ENCODE results near the gene SNCB. TPM values are rescaled to one million over a fixed set of nuclear protein-coding genes. Genes with fewer than 3 reads are reported as not detected.

SNCB gene
- total RNA-seq, 2 experiments from 2014 or later = not detected

GRCh38 chr5:176619569-176620332 lies 10.6 kb downstream of the SNCB start:
- ATAC-seq (ENCODE audit: poor library complexity) (no peak), DNase-seq (no peak)
- H3K27me3 ChIP-seq (ENCODE audit: control insufficient read depth in 1 of 2, insufficient read depth in 2 of 2, low read length in 2 of 2) = peaks cover 47 to 58% of the 10 kb centered on the region in 2 experiments
- H3K36me3 Mint-ChIP-seq (ENCODE audit: low read depth) = no peaks in the 10 kb centered on the region
- no peaks in the 10 kb centered on the region for H3K9me3 Mint-ChIP-seq
- H3K36me3 ChIP-seq (ENCODE audit: insufficient read depth, low read length) = no peaks in the 10 kb centered on the region
- ChIA-PET POLR2A (no interaction called here), CTCF (interaction anchor here (1.5 kb wide), 1 partner anchor 23 kb away, joined by 3 read pairs; no protein-coding TSS in a partner anchor)
- peaks cover 23% of the 10 kb centered on the region for H3K4me1 ChIP-seq (ENCODE audit: insufficient read depth, low read length)
- peaks cover 88% of the 10 kb centered on the region for H3K27me3 Mint-ChIP-seq
- peak overlapping the region; percentile 7 for H3K4me3 ChIP-seq (ENCODE audit: low read length)
- peak overlapping the region; percentile 64 for H3K4me3 Mint-ChIP-seq
- H3K4me1 Mint-ChIP-seq (ENCODE audit: low read depth) = peaks cover 21% of the 10 kb centered on the region
- peaks cover 0 to 32% of the 10 kb centered on the region in 2 experiments for H3K9me3 ChIP-seq (ENCODE audit: control insufficient read depth in 1 of 2, insufficient read depth in 1 of 2, low read length in 2 of 2)
- no peak overlapping the region for H3K27ac Mint-ChIP-seq
- intact Hi-C loops (cut with DNase I, micrococcal nuclease) = no loop called here
- peak; percentile 35 for TF ChIP-seq CTCF (IDR thresholded peaks at IDR 0.05)
- H3K27ac ChIP-seq (ENCODE audit: low read depth in 1 of 2, low read length in 2 of 2) = no peak overlapping the region

GRCh38 chr5:176619203-176619568 lies 11.1 kb downstream of the SNCB start:
- CTCF ChIA-PET = interaction anchor here (1.5 kb wide), 1 partner anchor 22 kb away, joined by 3 read pairs; no protein-coding TSS in a partner anchor
- Histone ChIP-seq H3K27me3 (ENCODE audit: control insufficient read depth in 1 of 2, insufficient read depth in 2 of 2, low read length in 2 of 2) (peaks cover 46 to 58% of the 10 kb centered on the region in 2 experiments), H3K36me3 (ENCODE audit: insufficient read depth, low read length) (no peaks in the 10 kb centered on the region), H3K4me3 (ENCODE audit: low read length) (peak overlapping the region; percentile 7), H3K4me1 (ENCODE audit: insufficient read depth, low read length) (peaks cover 23% of the 10 kb centered on the region), H3K27ac (ENCODE audit: low read depth in 1 of 2, low read length in 2 of 2) (no peak overlapping the region), H3K9me3 (ENCODE audit: control insufficient read depth in 1 of 2, insufficient read depth in 1 of 2, low read length in 2 of 2) (peaks cover 0 to 32% of the 10 kb centered on the region in 2 experiments)
- H3K27me3 Mint-ChIP-seq = peaks cover 89% of the 10 kb centered on the region
- DNase-seq (peak; percentile 41 to 88 (median 68)), ATAC-seq (ENCODE audit: poor library complexity) (peak; percentile 98)
- no peaks in the 10 kb centered on the region for H3K36me3 Mint-ChIP-seq (ENCODE audit: low read depth)
- TF ChIP-seq CTCF (IDR thresholded peaks at IDR 0.05) = no peak
- no peaks in the 10 kb centered on the region for H3K9me3 Mint-ChIP-seq
- intact Hi-C loops (cut with DNase I, micrococcal nuclease) = no loop called here
- H3K4me3 Mint-ChIP-seq = peak overlapping the region; percentile 57
- POLR2A ChIA-PET = no interaction called here
- H3K27ac Mint-ChIP-seq = no peak overlapping the region
- H3K4me1 Mint-ChIP-seq (ENCODE audit: low read depth) = peaks cover 21% of the 10 kb centered on the region

GRCh38 chr5:176618783-176619182 lies 11.6 kb downstream of the SNCB start:
- TF ChIP-seq CTCF (IDR thresholded peaks at IDR 0.05) = no peak
- DNase-seq = no peak
- ATAC-seq (ENCODE audit: poor library complexity) = no peak
- peaks cover 0 to 32% of the 10 kb centered on the region in 2 experiments for H3K9me3 ChIP-seq (ENCODE audit: control insufficient read depth in 1 of 2, insufficient read depth in 1 of 2, low read length in 2 of 2)
- H3K4me3 Mint-ChIP-seq = peak overlapping the region; percentile 57
- ChIA-PET POLR2A (no interaction called here), CTCF (interaction anchor here (1.5 kb wide), 1 partner anchor 22 kb away, joined by 3 read pairs; no protein-coding TSS in a partner anchor)
- peaks cover 89% of the 10 kb centered on the region for H3K27me3 Mint-ChIP-seq
- H3K36me3 ChIP-seq (ENCODE audit: insufficient read depth, low read length) = no peaks in the 10 kb centered on the region
- H3K27ac Mint-ChIP-seq = no peak overlapping the region
- H3K4me1 ChIP-seq (ENCODE audit: insufficient read depth, low read length) = peaks cover 23% of the 10 kb centered on the region
- intact Hi-C loops (cut with DNase I, micrococcal nuclease) = no loop called here
- no peak overlapping the region for H3K4me3 ChIP-seq (ENCODE audit: low read length)
- H3K36me3 Mint-ChIP-seq (ENCODE audit: low read depth) = no peaks in the 10 kb centered on the region
- H3K27ac ChIP-seq (ENCODE audit: low read depth in 1 of 2, low read length in 2 of 2) = no peak overlapping the region
- no peaks in the 10 kb centered on the region for H3K9me3 Mint-ChIP-seq
- peaks cover 21% of the 10 kb centered on the region for H3K4me1 Mint-ChIP-seq (ENCODE audit: low read depth)
- H3K27me3 ChIP-seq (ENCODE audit: control insufficient read depth in 1 of 2, insufficient read depth in 2 of 2, low read length in 2 of 2) = peaks cover 46 to 58% of the 10 kb centered on the region in 2 experiments

Data from CD4-positive, alpha-beta T cell (primary cell).